T47D (cell line): ENCODE results near the gene TELO2.

Experiments
- DNase-seq, 2 experiments: peaks; one replicate each; pipeline versions ENCODE4 v3.0.0 to v3.0.0-alpha.2; 2011 to 2012; ENCODE audit warnings: low read depth in 1 of 2, low spot score in 1 of 2
- JUND ChIP-seq: IDR thresholded peaks from 2 replicates; pipeline ENCODE4 v1.6.1; 2012; ENCODE audit warnings: low read depth
- in situ Hi-C: cut with HindIII; loops from 2 replicates; pipeline ENCODE4 v1.10.0; 2016; ENCODE audit warnings: low sequenced_read_pairs, low pct_unique_long_range_greater_than_20kb

Gene TELO2

GRCh38 chr16:1511662-1512569 lies 18.8 kb downstream of the TELO2 start:
- in situ Hi-C loops: no loop called here
- DNase-seq: no peak
- TF ChIP-seq JUND: no peak

- TF ChIP-seq JUND: no peak
- in situ Hi-C loops: no loop called here
- DNase-seq: no peak
Observed at GRCh38 chr16:1512774-1513173, 19.6 kb downstream of the TELO2 start.

- in situ Hi-C loops: no loop called here
- DNase-seq: no peak
- TF ChIP-seq JUND: no peak
Observed at GRCh38 chr16:1514507-1514906, 21.3 kb downstream of the TELO2 start.

- DNase-seq: no peak
- in situ Hi-C loops: no loop called here
- no peak for TF ChIP-seq JUND
Observed at GRCh38 chr16:1518626-1519135, 25.5 kb downstream of the TELO2 start.

GRCh38 chr16:1519831-1520230 lies 26.7 kb downstream of the TELO2 start:
- TF ChIP-seq JUND: no peak
- DNase-seq: no peak
- in situ Hi-C loops: no loop called here

GRCh38 chr16:1520461-1520860 lies 27.3 kb downstream of the TELO2 start:
- in situ Hi-C loops: no loop called here
- no peak for TF ChIP-seq JUND

GRCh38 chr16:1523581-1524245 lies 30.6 kb downstream of the TELO2 start:
- DNase-seq: no peak
- in situ Hi-C loops: no loop called here
- no peak for TF ChIP-seq JUND

More at GRCh38 chr16:1520461-1520860, 27.3 kb downstream of the TELO2 start:
- no peak for DNase-seq

GRCh38 chr16:1524366-1524765 lies 31.2 kb downstream of the TELO2 start:
- no peak for DNase-seq
- in situ Hi-C loops: no loop called here
- no peak for TF ChIP-seq JUND

- in situ Hi-C loops: no loop called here
- no peak for DNase-seq
- no peak for TF ChIP-seq JUND
Observed at GRCh38 chr16:1525871-1526607, 32.9 kb downstream of the TELO2 start.

GRCh38 chr16:1526608-1527555 lies 33.7 kb downstream of the TELO2 start:
- no peak for TF ChIP-seq JUND
- in situ Hi-C loops: no loop called here
- no peak for DNase-seq
